K562 (cell line): ENCODE measurements around the gene TTC31. TPM values are rescaled to one million over a fixed set of nuclear protein-coding genes. Genes with fewer than 3 reads are reported as not detected.

Source experiments
- CBX5 ChIP-seq: IDR thresholded peaks from 2 replicates; pipeline ENCODE4 v1.6.1; 2014; ENCODE audit warnings: low read depth, borderline replicate concordance
- CCNT2 ChIP-seq: IDR thresholded peaks from 2 replicates; pipeline ENCODE4 v1.6.1; 2011; ENCODE audit warnings: borderline replicate concordance, low read depth, mild to moderate bottlenecking, moderate library complexity, mixed read lengths, low read length; ENCODE audit not compliant: insufficient read length; ENCODE audit errors: extremely low read depth
- CREB3 ChIP-seq: fragments of 450-650 bp; conservative IDR thresholded peaks from 2 replicates; pipeline ENCODE4 v1.6.1; 2016; ENCODE audit warnings: missing genetic modification characterization, low read depth, mild to moderate bottlenecking, missing compliant biosample characterization, moderate library complexity
- ESRRB ChIP-seq: fragments of 250-450 bp; sonication (Bioruptor Pico); IDR thresholded peaks from 2 replicates; pipeline ENCODE4 v1.5.0; 2020; ENCODE audit warnings: mild to moderate bottlenecking, moderate library complexity, borderline replicate concordance
- FOXJ2 ChIP-seq: fragments of 200-800 bp; sonication (Bioruptor generic); IDR thresholded peaks from 2 replicates; pipeline ENCODE4 v1.6.1; 2016; ENCODE audit warnings: missing genetic modification characterization, missing compliant biosample characterization
- HINFP ChIP-seq: fragments of 450-650 bp; conservative IDR thresholded peaks from 2 replicates; pipeline ENCODE4 v1.6.1; 2016; ENCODE audit warnings: missing genetic modification characterization, low read depth, mild to moderate bottlenecking, control low read depth, missing compliant biosample characterization
- ILF3 ChIP-seq: fragments of 450-650 bp; IDR thresholded peaks from 2 replicates; pipeline ENCODE4 v1.6.1; 2018; ENCODE audit warnings: antibody characterized with exemption, mild to moderate bottlenecking, moderate library complexity, borderline replicate concordance
- IRF9 ChIP-seq: fragments of 450-650 bp; IDR thresholded peaks from 2 replicates; pipeline ENCODE4 v1.6.1; 2016; ENCODE audit warnings: missing biosample characterization, missing genetic modification characterization
- OTX1 ChIP-seq: fragments of 450-650 bp; formaldehyde crosslinking; IDR thresholded peaks from 2 replicates; pipeline ENCODE4 v1.4.0; 2022; ENCODE audit warnings: mild to moderate bottlenecking
- SMAD3 ChIP-seq: fragments of 450-650 bp; formaldehyde crosslinking; conservative IDR thresholded peaks from 2 replicates; pipeline ENCODE4 v1.4.0; 2020; ENCODE audit warnings: mild to moderate bottlenecking
- SUPT5H ChIP-seq: fragments of 450-650 bp; IDR thresholded peaks from 2 replicates; pipeline ENCODE4 v1.6.1; 2016
- TARDBP ChIP-seq: fragments of 450-650 bp; IDR thresholded peaks from 2 replicates; pipeline ENCODE4 v1.6.1; 2016
- TCF3 ChIP-seq: sonication (generic); formaldehyde crosslinking; IDR thresholded peaks from 2 replicates; pipeline ENCODE4 v1.4.0; 2020; ENCODE audit warnings: mild to moderate bottlenecking, missing genetic modification reagents
- THRB ChIP-seq: fragments of 450-650 bp; formaldehyde crosslinking; conservative IDR thresholded peaks from 2 replicates; pipeline ENCODE4 v1.4.0; 2022; ENCODE audit warnings: mild to moderate bottlenecking, missing genetic modification characterization
- TSC22D4 ChIP-seq: fragments of 450-650 bp; IDR thresholded peaks from 2 replicates; pipeline ENCODE4 v1.6.1; 2016; ENCODE audit warnings: missing genetic modification characterization, missing biosample characterization, control low read depth
- XRCC4 ChIP-seq: IDR thresholded peaks from one replicate; pipeline ENCODE4 v1.6.1; 2011; ENCODE audit not compliant: insufficient read depth, insufficient read length; ENCODE audit errors: extremely low read depth
- YY1 ChIP-seq, 3 experiments: IDR thresholded peaks; 2 replicates each; pipeline ENCODE4 v1.6.1; 2011; ENCODE audit warnings: low read length in 2 of 3, mild to moderate bottlenecking in 2 of 3, moderate library complexity in 2 of 3, borderline replicate concordance in 1 of 3, control low read depth in 1 of 3, low read depth in 1 of 3; ENCODE audit not compliant: insufficient read depth in 3 of 3, insufficient replicate concordance in 2 of 3, control insufficient read depth in 1 of 3, insufficient read length in 1 of 3; ENCODE audit errors: extremely low read depth in 1 of 3
- ZC3H11A ChIP-seq: IDR thresholded peaks from 2 replicates; pipeline ENCODE4 v1.6.1; 2012; ENCODE audit warnings: low read depth, low read length, improper control_type of control experiment
- ZNF277 ChIP-seq: fragments of 250-450 bp; sonication (Bioruptor Pico); IDR thresholded peaks from 2 replicates; pipeline ENCODE4 v1.8.0; 2022; ENCODE audit warnings: inconsistent platforms, mild to moderate bottlenecking, moderate library complexity, borderline replicate concordance
- ZNF57 ChIP-seq: fragments of 450-650 bp; formaldehyde crosslinking; IDR thresholded peaks from 2 replicates; pipeline ENCODE4 v1.4.0; 2020; ENCODE audit warnings: mild to moderate bottlenecking, moderate library complexity
- ZNF75A ChIP-seq: fragments of 450-650 bp; formaldehyde crosslinking; IDR thresholded peaks from 2 replicates; pipeline ENCODE4 v1.4.0; 2020; ENCODE audit warnings: mild to moderate bottlenecking
- polyA plus RNA-seq, 8 experiments: library from polyadenylated mRNA; depleted of rRNA in 4 of 8; stranded (reverse) in 5 of 8; unstranded in 3 of 8; fragments of >200 nt; fragmentation: Nextera tagmentation in 2 of 8; fragmentation: Illumina TruSeq in 1 of 8; extraction: Ambion mirVana in 2 of 8; extraction: Trizol in 1 of 8; gene quantifications; 2 replicates each; pipeline versions ENCODE4 v1.2.1 to v1.2.3, GENCODE V29; 2011 to 2014; ENCODE audit warnings: inconsistent platforms in 1 of 8, missing spikeins in 1 of 8
- total RNA-seq, 7 experiments: library from RNA; depleted of rRNA in 6 of 7; stranded (reverse); fragments of >200 nt in 6 of 7; fragmentation: Illumina TruSeq in 2 of 7; extraction: Trizol in 2 of 7; gene quantifications; 2 replicates each; pipeline versions ENCODE4 v1.2.1 to v1.2.3, GENCODE V29; 2011 to 2021; ENCODE audit warnings: low replicate concordance in 1 of 7

Gene TTC31
- total and polyA plus RNA-seq, 9 of the 15 experiments (the other 6 are each of a cell fraction or from before 2014, with no cell fraction given) = 4.7 to 30.5 (median 15.9) TPM

- TF ChIP-seq THRB (CRISPR knock-in tag) (no peak), CBX5 (no peak), IRF9 (tag) (no peak), ZNF57 (CRISPR knock-in tag) (no peak), TCF3 (CRISPR knock-in tag) (peak; percentile 90), ESRRB (CRISPR knock-in tag) (no peak), ZNF277 (CRISPR knock-in tag) (no peak), OTX1 (no peak), SMAD3 (CRISPR knock-in tag) (no peak), XRCC4 (no peak), ZC3H11A (no peak), CREB3 (tag) (no peak), ILF3 (no peak), ZNF75A (CRISPR knock-in tag) (no peak), CCNT2 (peak; percentile 53), FOXJ2 (no peak), HINFP (tag) (no peak), TSC22D4 (no peak), SUPT5H (peak; percentile 80), YY1 (IDR thresholded peaks at IDR 0.05; ENCODE audit: borderline replicate concordance in 1 of 3, control insufficient read depth in 1 of 3, extremely low read depth in 1 of 3, insufficient read depth in 3 of 3, insufficient read length in 1 of 3, insufficient replicate concordance in 2 of 3, low read depth in 1 of 3, low read length in 2 of 3) (peak; percentile 30 to 84 (median 72)), TARDBP (0 out of 2 replicates have a peak, but pooled peaks have one; percentile 40)
Observed at GRCh38 chr2:74530239-74531187, 47.6 kb downstream of the TTC31 start (continued).
